WERI-Rb-1 (cell line): ENCODE measurements around the gene ZSWIM2.

Source experiments
- DNase-seq: peaks from one replicate; pipeline ENCODE4 v3.0.0-alpha.2; 2020
- H3K27ac ChIP-seq: fragments of 250-450 bp; sonication (Bioruptor Pico); 2 replicates; pipeline ENCODE4 v1.5.1; 2020; ENCODE audit warnings: mild to moderate bottlenecking, moderate library complexity
- H3K27me3 ChIP-seq: fragments of 250-450 bp; sonication (Bioruptor Pico); 2 replicates; pipeline ENCODE4 v1.5.1; 2021; ENCODE audit warnings: mild to moderate bottlenecking, low read depth, moderate library complexity; ENCODE audit not compliant: insufficient read depth, severe bottlenecking
- H3K36me3 ChIP-seq: fragments of 250-450 bp; sonication (Bioruptor Pico); 2 replicates; pipeline ENCODE4 v1.5.1; 2020; ENCODE audit warnings: mild to moderate bottlenecking, moderate library complexity
- H3K4me3 ChIP-seq: 2 replicates; pipeline ENCODE4 v1.5.1; 2011; ENCODE audit warnings: low read depth, mild to moderate bottlenecking, control low read depth, low read length
- H3K9me3 ChIP-seq: fragments of 250-450 bp; sonication (Bioruptor Pico); 2 replicates; pipeline ENCODE4 v1.5.1; 2021; ENCODE audit warnings: mild to moderate bottlenecking, moderate library complexity; ENCODE audit not compliant: severe bottlenecking
- CTCF ChIP-seq: IDR thresholded peaks from 2 replicates; pipeline ENCODE4 v1.5.1; 2011; ENCODE audit warnings: low read depth, mild to moderate bottlenecking, control low read depth, inconsistent platforms, low read length

Gene ZSWIM2

GRCh38 chr2:186881660-186882059 lies 32.7 kb upstream of the ZSWIM2 start:
- H3K9me3 ChIP-seq = no peaks in the 10 kb centered on the region
- no peaks in the 10 kb centered on the region for H3K36me3 ChIP-seq
- DNase-seq = no peak
- no peaks in the 10 kb centered on the region for H3K27me3 ChIP-seq
- TF ChIP-seq CTCF = no peak
- no peak overlapping the region for H3K27ac ChIP-seq
- H3K4me3 ChIP-seq = no peak overlapping the region

DNA sequence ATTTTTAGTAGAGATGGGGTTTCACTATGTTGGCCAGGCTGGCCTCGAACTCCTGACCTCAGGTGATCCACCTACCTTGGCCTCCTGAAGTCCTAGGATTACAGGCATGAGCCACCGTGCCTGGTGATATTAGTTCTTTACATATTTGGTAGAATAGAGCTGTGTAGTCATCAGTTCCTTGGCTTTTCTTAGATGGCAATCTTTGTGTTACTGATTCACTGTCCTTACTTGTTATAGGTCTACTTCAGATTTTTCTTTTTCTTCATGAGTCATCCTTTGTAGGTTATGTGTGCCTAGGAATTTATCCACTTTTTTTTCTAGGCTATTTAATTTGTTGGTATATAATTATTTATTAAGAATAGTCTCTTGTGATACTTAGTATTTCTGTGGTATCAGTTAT lies 30.3 kb upstream of the ZSWIM2 start:
- H3K4me3 ChIP-seq = no peak overlapping the region
- H3K27me3 ChIP-seq = no peaks in the 10 kb centered on the region
- H3K27ac ChIP-seq = no peak overlapping the region
- no peaks in the 10 kb centered on the region for H3K36me3 ChIP-seq
- no peak for DNase-seq
- no peak for TF ChIP-seq CTCF
- H3K9me3 ChIP-seq = no peaks in the 10 kb centered on the region

- H3K4me3 ChIP-seq = no peak overlapping the region
- TF ChIP-seq CTCF = no peak
- H3K27ac ChIP-seq = no peak overlapping the region
- DNase-seq = no peak
- no peaks in the 10 kb centered on the region for H3K9me3 ChIP-seq
- no peaks in the 10 kb centered on the region for H3K27me3 ChIP-seq
- no peaks in the 10 kb centered on the region for H3K36me3 ChIP-seq
Measured at GRCh38 chr2:186874713-186875112, 25.7 kb upstream of the ZSWIM2 start.

DNA sequence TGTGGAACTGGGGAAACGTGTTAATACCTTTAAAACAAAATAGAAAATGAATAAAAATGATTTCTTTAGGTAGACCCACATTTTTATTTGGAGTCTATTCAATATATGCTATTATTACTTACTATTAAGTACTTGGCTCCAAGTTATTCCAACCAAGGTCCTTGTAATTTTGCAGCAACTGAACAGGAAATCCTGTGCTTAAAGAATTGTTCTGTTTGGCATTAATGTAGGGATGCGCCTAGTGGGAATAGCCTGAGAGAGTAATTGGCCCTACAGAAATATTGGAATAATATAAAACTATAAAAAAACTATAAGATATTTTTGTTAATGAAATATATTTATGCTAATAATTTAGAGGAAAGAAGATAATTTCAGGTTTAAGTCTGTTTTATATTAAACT lies 22.9 kb upstream of the ZSWIM2 start:
- Histone ChIP-seq H3K27ac (no peak overlapping the region), H3K4me3 (no peak overlapping the region), H3K9me3 (no peaks in the 10 kb centered on the region), H3K27me3 (no peaks in the 10 kb centered on the region), H3K36me3 (no peaks in the 10 kb centered on the region)
- no peak for DNase-seq
- TF ChIP-seq CTCF = no peak

DNA sequence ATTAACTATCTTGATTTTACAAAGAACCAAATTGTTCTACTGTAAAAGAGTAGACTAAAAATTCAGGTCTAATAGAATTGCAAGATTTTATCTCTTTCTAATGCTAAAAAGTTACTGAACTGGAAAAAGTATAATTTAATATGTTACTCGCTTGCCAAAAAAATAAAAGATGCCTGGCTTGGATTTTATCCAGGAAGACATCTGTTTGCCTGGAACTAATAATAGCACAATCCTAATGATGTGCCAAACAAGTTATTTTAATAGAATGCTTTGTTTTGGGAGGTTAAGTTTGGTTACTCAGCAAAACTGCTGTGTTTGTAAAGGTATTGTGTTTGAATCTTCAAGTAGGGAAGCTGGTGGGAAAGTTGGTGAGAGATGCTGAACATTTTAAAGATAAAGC lies 19.4 kb upstream of the ZSWIM2 start:
- Histone ChIP-seq H3K27me3 (no peaks in the 10 kb centered on the region), H3K9me3 (no peaks in the 10 kb centered on the region), H3K27ac (no peak overlapping the region), H3K36me3 (no peaks in the 10 kb centered on the region), H3K4me3 (no peak overlapping the region)
- TF ChIP-seq CTCF = no peak
- DNase-seq = no peak

DNA sequence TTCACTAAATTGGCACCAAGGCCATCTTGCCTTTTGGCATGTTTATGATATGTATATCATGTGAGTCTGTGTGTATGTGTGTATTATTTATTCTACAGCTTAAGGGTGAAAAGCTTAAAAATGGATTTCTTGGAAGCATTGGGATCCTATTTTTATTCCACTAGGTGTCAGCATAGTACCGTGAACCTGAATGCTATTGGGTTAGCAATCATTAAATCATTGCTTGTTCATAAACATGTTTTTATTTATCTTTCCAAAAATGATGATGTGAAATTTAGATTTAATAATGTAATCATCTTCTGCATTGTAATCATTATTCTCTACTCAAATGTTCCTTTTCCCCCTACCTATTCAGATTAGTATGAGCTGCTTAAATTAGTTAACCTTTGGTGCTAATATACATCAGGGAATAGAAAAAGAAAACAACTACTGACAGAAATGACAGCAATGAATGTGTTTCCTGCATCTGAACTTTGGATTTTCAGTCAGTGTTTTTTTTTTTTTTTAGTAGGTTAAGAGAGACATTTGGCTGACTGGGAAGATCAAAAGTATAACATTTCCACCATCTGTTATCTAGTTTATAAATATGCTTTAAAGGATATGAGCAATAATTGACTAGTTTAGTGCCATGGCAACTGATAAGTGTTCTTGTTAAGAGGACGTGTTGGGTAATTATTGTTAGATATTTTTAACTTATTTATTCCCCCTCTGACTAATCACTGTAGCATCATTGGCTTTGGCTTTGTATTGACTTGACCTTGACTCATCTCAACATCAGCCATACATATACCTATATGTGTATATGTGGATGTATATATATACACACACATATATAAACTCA lies 14.1 kb upstream of the ZSWIM2 start:
- Histone ChIP-seq H3K4me3 (no peak overlapping the region), H3K27me3 (no peaks in the 10 kb centered on the region), H3K27ac (no peak overlapping the region), H3K36me3 (no peaks in the 10 kb centered on the region), H3K9me3 (no peaks in the 10 kb centered on the region)
- peak; percentile 33; the same call in 1 of the 2 replicates for TF ChIP-seq CTCF
- DNase-seq = no peak
